ENCODE results near the gene USP48. TPM values are rescaled to one million over a fixed set of nuclear protein-coding genes. Genes with fewer than 3 reads are reported as not detected.

Gene USP48
- total and polyA plus RNA-seq, 2 of the 13 experiments (the other 11 are each of a cell fraction or from before 2014, with no cell fraction given) = 30.4 to 30.7 TPM

GRCh38 chr1:21691739-21692138 is 91.2 kb downstream of the USP48 start:
- ATAC-seq = no peak
- BruUV-seq (replicated peaks) = no TSS peak
- no peak overlapping the region for H3K4me2 ChIP-seq (ENCODE audit: low read depth, low read length)
- H3K27me3 ChIP-seq (ENCODE audit: control insufficient read depth in 1 of 2, insufficient read depth in 2 of 2, low read length in 2 of 2) = no peaks in the 10 kb centered on the region
- H3K4me3 ChIP-seq (replicated peaks in 1 of 3; ENCODE audit: insufficient read depth in 1 of 3, low read depth in 2 of 3, low read length in 3 of 3) = no peak overlapping the region
- CTCF ChIA-PET (ENCODE audit: low intra/inter-chr PET ratio, low total read pairs) = no interaction called here
- FAIRE-seq = no peak
- TF ChIP-seq ATF7 (IDR thresholded peaks at IDR 0.05) (0 out of 2 replicates have a peak, but pooled peaks have one; percentile 14), ATF7 (CRISPR knock-in tag; IDR thresholded peaks at IDR 0.05) (no peak), TBX2 (CRISPR knock-in tag; IDR thresholded peaks at IDR 0.05; ENCODE audit: borderline replicate concordance) (no peak)
- POLR2A ChIA-PET = no interaction called here
- in situ Hi-C loops (cut with HindIII; ENCODE audit: extremely low pct_ligation_motif_present, low pct_unique_long_range_greater_than_20kb) = no loop called here
- no peak for DNase-seq (ENCODE audit: low spot score)
- intact Hi-C loops (cut with micrococcal nuclease; ENCODE audit: unreplicated experiment) = no loop called here
- H3K79me2 ChIP-seq (ENCODE audit: insufficient read depth, low read length) = no peaks in the 10 kb centered on the region
- no peaks in the 10 kb centered on the region for H4K20me1 ChIP-seq (ENCODE audit: insufficient read depth, low read length)
- H3K9me3 ChIP-seq (ENCODE audit: low read length) = no peaks in the 10 kb centered on the region
- no peak overlapping the region for H3K27ac ChIP-seq (ENCODE audit: extremely low read length, insufficient read depth, low read length)
- no peak overlapping the region for H2AFZ ChIP-seq (ENCODE audit: low read length)
- H3K4me1 ChIP-seq (ENCODE audit: insufficient read depth, low read length) = peaks cover 5% of the 10 kb centered on the region; the same call in 1 of the 2 replicates
- H3K9ac ChIP-seq (ENCODE audit: insufficient read depth, low read depth, low read length) = no peak overlapping the region
- H3K36me3 ChIP-seq (replicated peaks in 1 of 2; ENCODE audit: control insufficient read depth in 1 of 2, insufficient read depth in 2 of 2, low read length in 2 of 2) = peaks cover 18 to 64% of the 10 kb centered on the region in 2 experiments
- 84% methylated on average over 3 of the region's 3 CpGs for WGBS (ENCODE audit: low lambda C conversion rate)

DNA sequence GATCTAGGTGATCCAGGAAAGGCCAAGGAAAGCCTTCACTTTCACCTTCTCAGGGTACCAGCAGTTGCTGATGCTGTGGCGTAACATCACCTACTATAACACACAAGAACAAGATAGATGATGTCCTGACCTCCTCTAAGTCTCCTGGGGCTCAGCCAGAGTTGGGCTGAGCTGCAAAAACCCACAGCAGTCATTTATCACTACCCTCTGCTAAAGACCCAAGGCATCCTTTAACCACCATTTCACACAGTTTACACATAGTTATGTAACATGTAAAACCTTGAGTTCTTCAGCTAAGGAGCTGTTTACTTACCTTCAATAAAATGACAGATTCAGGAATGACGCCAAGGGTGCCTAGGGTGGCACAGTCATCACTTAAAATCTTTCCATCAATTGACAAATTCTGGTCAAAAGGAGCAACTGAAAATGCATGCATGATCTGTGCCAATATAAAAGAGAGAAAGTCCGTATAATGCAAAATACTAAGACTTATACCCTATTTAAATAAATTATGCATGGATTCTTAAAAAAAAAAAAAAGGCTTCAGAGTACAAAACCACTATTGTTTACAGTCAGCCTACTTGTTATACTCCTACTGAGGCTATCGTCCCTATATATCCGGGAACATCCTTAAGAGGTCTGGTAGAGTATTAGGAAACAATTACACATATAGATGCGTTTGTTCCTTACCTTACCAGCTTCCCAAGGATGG is 93.1 kb downstream of the USP48 start:
- BruUV-seq (replicated peaks) = no TSS peak
- Histone ChIP-seq H4K20me1 (ENCODE audit: insufficient read depth, low read length) (no peaks in the 10 kb centered on the region), H3K4me1 (ENCODE audit: insufficient read depth, low read length) (no peaks in the 10 kb centered on the region), H3K9me3 (ENCODE audit: low read length) (no peaks in the 10 kb centered on the region), H3K36me3 (replicated peaks in 1 of 2; ENCODE audit: control insufficient read depth in 1 of 2, insufficient read depth in 2 of 2, low read length in 2 of 2) (peaks cover 17 to 69% of the 10 kb centered on the region in 2 experiments), H2AFZ (ENCODE audit: low read length) (no peak overlapping the region), H3K79me2 (ENCODE audit: insufficient read depth, low read length) (no peaks in the 10 kb centered on the region), H3K4me3 (replicated peaks in 1 of 3; ENCODE audit: insufficient read depth in 1 of 3, low read depth in 2 of 3, low read length in 3 of 3) (no peak overlapping the region), H3K4me2 (ENCODE audit: low read depth, low read length) (no peak overlapping the region), H3K27me3 (ENCODE audit: control insufficient read depth in 1 of 2, insufficient read depth in 2 of 2, low read length in 2 of 2) (no peaks in the 10 kb centered on the region), H3K9ac (ENCODE audit: insufficient read depth, low read depth, low read length) (no peak overlapping the region), H3K27ac (ENCODE audit: extremely low read length, insufficient read depth, low read length) (no peak overlapping the region)
- ATAC-seq (no peak), FAIRE-seq (no peak), DNase-seq (ENCODE audit: low spot score) (no peak)
- intact Hi-C loops (cut with micrococcal nuclease; ENCODE audit: unreplicated experiment) = no loop called here
- ChIA-PET POLR2A (no interaction called here), CTCF (ENCODE audit: low intra/inter-chr PET ratio, low total read pairs) (no interaction called here)
- in situ Hi-C loops (cut with HindIII; ENCODE audit: extremely low pct_ligation_motif_present, low pct_unique_long_range_greater_than_20kb) = no loop called here
- 94% methylated on average over 6 of the region's 6 CpGs for WGBS (ENCODE audit: low lambda C conversion rate)
- TF ChIP-seq PITX1 (CRISPR knock-in tag; IDR thresholded peaks at IDR 0.05) (no peak), ZNF672 (CRISPR knock-in tag; IDR thresholded peaks at IDR 0.05) (no peak), MAFF (IDR thresholded peaks at IDR 0.05; ENCODE audit: low read depth, low read length) (no peak), SMAD3 (CRISPR knock-in tag; IDR thresholded peaks at IDR 0.05) (no peak), SOX5 (CRISPR knock-in tag; IDR thresholded peaks at IDR 0.05; ENCODE audit: borderline replicate concordance) (no peak), ZNF781 (CRISPR knock-in tag; IDR thresholded peaks at IDR 0.05; ENCODE audit: borderline replicate concordance, not compliant biosample characterization) (no peak), MEIS1 (CRISPR knock-in tag; IDR thresholded peaks at IDR 0.05; ENCODE audit: borderline replicate concordance) (no peak), JUN (CRISPR knock-in tag; IDR thresholded peaks at IDR 0.05) (no peak), SP2 (CRISPR knock-in tag; IDR thresholded peaks at IDR 0.05) (no peak)
- TF ChIP-seq, protein P1, sequence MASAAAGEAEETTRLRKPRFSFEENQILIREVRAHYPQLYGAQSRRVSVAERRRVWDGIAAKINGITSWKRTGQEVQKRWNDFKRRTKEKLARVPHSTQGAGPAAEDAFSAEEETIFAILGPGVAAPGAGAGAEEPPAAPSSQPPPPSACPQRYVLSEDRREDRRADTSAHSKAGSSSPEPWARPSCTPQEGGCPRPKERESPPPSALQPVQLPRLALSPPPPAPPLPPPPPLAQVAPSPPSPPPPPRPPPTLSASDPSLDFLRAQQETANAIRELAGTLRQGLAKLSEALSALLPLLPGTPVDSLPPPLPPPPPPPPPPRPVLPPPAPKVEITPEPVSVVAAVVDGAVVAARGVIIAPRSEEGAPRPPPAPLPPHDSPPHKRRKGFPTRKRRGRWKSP (CRISPR knock-in tag; IDR thresholded peaks at IDR 0.05) = no peak
